HEK293 (cell line): ENCODE measurements around the gene SEMA4B.

Experiments used
- BCL6B ChIP-seq: fragments of 450-650 bp; formaldehyde crosslinking; IDR thresholded peaks from 2 replicates; pipeline ENCODE4 v1.5.1; 2017; ENCODE audit warnings: missing biosample characterization, missing genetic modification characterization
- FEZF1 ChIP-seq: fragments of 450-650 bp; formaldehyde crosslinking; IDR thresholded peaks from 2 replicates; pipeline ENCODE4 v1.5.1; 2016; ENCODE audit warnings: missing biosample characterization, missing genetic modification characterization
- GLIS2 ChIP-seq: fragments of 450-650 bp; formaldehyde crosslinking; IDR thresholded peaks from 2 replicates; pipeline ENCODE4 v1.5.1; 2016; ENCODE audit warnings: missing biosample characterization, missing genetic modification characterization
- HOXD13 ChIP-seq: sonication (generic); formaldehyde crosslinking; IDR thresholded peaks from 2 replicates; pipeline ENCODE4 v1.8.0; 2022; ENCODE audit warnings: missing genetic modification reagents, borderline replicate concordance
- INSM2 ChIP-seq: fragments of 450-650 bp; formaldehyde crosslinking; IDR thresholded peaks from 2 replicates; pipeline ENCODE4 v1.5.1; 2016; ENCODE audit warnings: missing biosample characterization, missing genetic modification characterization
- PRDM6 ChIP-seq: fragments of 450-650 bp; formaldehyde crosslinking; IDR thresholded peaks from 2 replicates; pipeline ENCODE4 v1.5.1; 2017; ENCODE audit warnings: missing biosample characterization, missing genetic modification characterization
- RBAK ChIP-seq: fragments of 450-650 bp; formaldehyde crosslinking; IDR thresholded peaks from 2 replicates; pipeline ENCODE4 v1.5.1; 2016; ENCODE audit warnings: missing biosample characterization, missing genetic modification characterization
- SCRT2 ChIP-seq: fragments of 450-650 bp; formaldehyde crosslinking; IDR thresholded peaks from 2 replicates; pipeline ENCODE4 v1.5.1; 2016; ENCODE audit warnings: missing biosample characterization, missing genetic modification characterization
- TSHZ1 ChIP-seq: fragments of 450-650 bp; formaldehyde crosslinking; IDR thresholded peaks from 2 replicates; pipeline ENCODE4 v1.5.1; 2016; ENCODE audit warnings: missing biosample characterization, missing genetic modification characterization, borderline replicate concordance
- ZBTB21 ChIP-seq: fragments of 450-650 bp; formaldehyde crosslinking; IDR thresholded peaks from 2 replicates; pipeline ENCODE4 v1.5.1; 2017; ENCODE audit warnings: missing biosample characterization, missing genetic modification characterization
- ZBTB26 ChIP-seq: fragments of 450-650 bp; formaldehyde crosslinking; optimal IDR thresholded peaks from 2 replicates; pipeline ENCODE3; 2016; ENCODE audit warnings: missing biosample characterization, mild to moderate bottlenecking, missing genetic modification characterization
- ZFP37 ChIP-seq: fragments of 450-650 bp; formaldehyde crosslinking; IDR thresholded peaks from 2 replicates; pipeline ENCODE4 v1.5.1; 2016; ENCODE audit warnings: missing biosample characterization, missing genetic modification characterization
- ZIC2 ChIP-seq: fragments of 450-650 bp; formaldehyde crosslinking; IDR thresholded peaks from 2 replicates; pipeline ENCODE4 v1.5.1; 2016; ENCODE audit warnings: missing biosample characterization, missing genetic modification characterization
- ZNF184 ChIP-seq: fragments of 450-650 bp; IDR thresholded peaks from 2 replicates; pipeline ENCODE4 v1.5.1; 2018; ENCODE audit warnings: missing biosample characterization, mild to moderate bottlenecking, missing genetic modification characterization
- ZNF324 ChIP-seq: fragments of 450-650 bp; formaldehyde crosslinking; IDR thresholded peaks from 2 replicates; pipeline ENCODE4 v1.5.1; 2016; ENCODE audit warnings: missing biosample characterization, missing genetic modification characterization
- ZNF362 ChIP-seq: fragments of 450-650 bp; formaldehyde crosslinking; IDR thresholded peaks from 2 replicates; pipeline ENCODE4 v1.5.1; 2016; ENCODE audit warnings: missing biosample characterization, missing genetic modification characterization
- ZNF366 ChIP-seq: fragments of 450-650 bp; formaldehyde crosslinking; conservative IDR thresholded peaks from 2 replicates; pipeline ENCODE4 v1.5.1; 2016; ENCODE audit warnings: missing biosample characterization, missing genetic modification characterization
- ZNF558 ChIP-seq: fragments of 450-650 bp; formaldehyde crosslinking; IDR thresholded peaks from 2 replicates; pipeline ENCODE4 v1.5.1; 2016; ENCODE audit warnings: missing biosample characterization, missing genetic modification characterization
- ZNF561 ChIP-seq: fragments of 450-650 bp; IDR thresholded peaks from 2 replicates; pipeline ENCODE4 v1.5.1; 2018; ENCODE audit warnings: missing biosample characterization, missing genetic modification characterization, borderline replicate concordance
- ZNF843 ChIP-seq: fragments of 450-650 bp; formaldehyde crosslinking; IDR thresholded peaks from 2 replicates; pipeline ENCODE4 v1.5.1; 2016; ENCODE audit warnings: missing biosample characterization, missing genetic modification characterization
- ZSCAN4 ChIP-seq: fragments of 450-650 bp; formaldehyde crosslinking; IDR thresholded peaks from 2 replicates; pipeline ENCODE4 v1.5.1; 2017; ENCODE audit warnings: missing biosample characterization, missing genetic modification characterization
- ZXDB ChIP-seq: fragments of 450-650 bp; formaldehyde crosslinking; IDR thresholded peaks from 2 replicates; pipeline ENCODE4 v1.5.1; 2016; ENCODE audit warnings: missing biosample characterization, missing genetic modification characterization

Gene SEMA4B

GRCh38 chr15:90154861-90155626 lies 46.1 kb upstream of the SEMA4B start (continued):
- TF ChIP-seq PRDM6 (no peak), ZNF184 (tag by site-specific recombination) (peak; percentile 72; the same call in 1 of the 2 replicates), ZNF843 (tag by site-specific recombination) (peak; percentile 81), FEZF1 (peak; percentile 35; the same call in 1 of the 2 replicates), BCL6B (no peak), INSM2 (peak; percentile 38; the same call in 1 of the 2 replicates), SCRT2 (tag by site-specific recombination) (peak; percentile 55; the same call in 1 of the 2 replicates), ZXDB (tag by site-specific recombination) (peak; percentile 90), ZBTB21 (peak; percentile 96), HOXD13 (CRISPR knock-in tag) (peak; percentile 98), TSHZ1 (tag by site-specific recombination) (peak; percentile 88), ZNF366 (tag by site-specific recombination) (peak; percentile 94), ZNF561 (tag by site-specific recombination) (peak; percentile 93), ZNF558 (peak; percentile 68; the same call in 1 of the 2 replicates), ZFP37 (tag by site-specific recombination) (peak; percentile 73; the same call in 1 of the 2 replicates), ZBTB26 (tag by site-specific recombination) (no peak), RBAK (no peak), GLIS2 (0 out of 2 replicates have a peak, but pooled peaks have one; percentile 50), ZIC2 (tag by site-specific recombination) (0 out of 2 replicates have a peak, but pooled peaks have one; percentile 26), ZNF362 (tag by site-specific recombination) (peak; percentile 69; the same call in 1 of the 2 replicates), ZSCAN4 (tag by site-specific recombination) (peak; percentile 24; the same call in 1 of the 2 replicates), ZNF324 (peak; percentile 86)
